H1 (cell line): ENCODE results near the gene XIRP1. TPM values are rescaled to one million over a fixed set of nuclear protein-coding genes. Genes with fewer than 3 reads are reported as not detected.

ENCODE experiments used
- CTCF ChIA-PET: fragments of 300-600 bp; sonication (Branson Sonifier 250); formaldehyde crosslinking; loops from one replicate; lab custom pipeline; 2021; ENCODE audit not compliant: partially characterized antibody; lab: Charles Lee
- POLR2A ChIA-PET: fragments of 300-600 bp; sonication (Branson Sonifier 250); formaldehyde crosslinking; loops from one replicate; lab custom pipeline; 2021; ENCODE audit warnings: inconsistent platforms; ENCODE audit not compliant: partially characterized antibody; lab: Charles Lee
- DNase-seq, 2 experiments: peaks; one replicate each; pipeline versions ENCODE4 v3.0.0 to v3.0.0-alpha.2; 2010 to 2022; ENCODE audit warnings: low spot score in 2 of 2, low read depth in 1 of 2, mixed read lengths in 1 of 2
- FAIRE-seq: peaks from 2 replicates; lab custom pipeline; 2011; peaks lifted over from hg19 to GRCh38; lab: Jason Lieb, UNC
- H2AFZ ChIP-seq: 2 replicates; pipeline ENCODE4 v1.8.1; 2012; ENCODE audit warnings: low read length, inconsistent platforms
- H2AK5ac ChIP-seq: 2 replicates; pipeline ENCODE4 v1.6.1; 2013; ENCODE audit warnings: low read depth, low read length
- H2BK120ac ChIP-seq: replicated peaks from 2 replicates; pipeline ENCODE3; 2013; ENCODE audit warnings: low read depth, low read length, inconsistent platforms
- H2BK12ac ChIP-seq: 2 replicates; pipeline ENCODE4 v1.6.1; 2013; ENCODE audit warnings: low read depth, low read length
- H2BK15ac ChIP-seq: 2 replicates; pipeline ENCODE4 v1.6.1; 2013; ENCODE audit warnings: low read length
- H2BK20ac ChIP-seq: 2 replicates; pipeline ENCODE4 v1.6.1; 2013; ENCODE audit warnings: low read length
- H2BK5ac ChIP-seq: 2 replicates; pipeline ENCODE4 v1.6.1; 2013; ENCODE audit warnings: low read depth, low read length
- H3K14ac ChIP-seq: 2 replicates; pipeline ENCODE4 v1.6.1; 2013; ENCODE audit warnings: inconsistent platforms; ENCODE audit not compliant: insufficient read length
- H3K18ac ChIP-seq: 2 replicates; pipeline ENCODE4 v1.6.1; 2013; ENCODE audit warnings: low read length; ENCODE audit errors: extremely low read depth
- H3K23ac ChIP-seq: 2 replicates; pipeline ENCODE4 v1.6.1; 2013; ENCODE audit warnings: inconsistent platforms; ENCODE audit not compliant: insufficient read length
- H3K23me2 ChIP-seq: 2 replicates; pipeline ENCODE4 v1.6.1; 2013; ENCODE audit warnings: low read depth, low read length
- H3K27ac ChIP-seq: 2 replicates; pipeline ENCODE4 v1.6.1; 2011; ENCODE audit warnings: low read depth, low read length, inconsistent platforms
- H3K27me3 ChIP-seq, 4 experiments: replicated peaks in 1 of 4; 1 replicate in 1 of 4; 2 replicates in 3 of 4; pipeline versions ENCODE4 v1.6.1 to v1.8.1; 2011 to 2013; ENCODE audit warnings: low read length in 3 of 4, mild to moderate bottlenecking in 3 of 4, inconsistent platforms in 2 of 4, mixed read lengths in 2 of 4, moderate library complexity in 1 of 4; ENCODE audit not compliant: control insufficient read depth in 3 of 4, insufficient read depth in 3 of 4; ENCODE audit errors: extremely low read depth in 1 of 4
- H3K36me3 ChIP-seq, 4 experiments: 2 replicates each; pipeline versions ENCODE4 v1.6.1 to v1.8.1; 2011 to 2013; ENCODE audit warnings: mild to moderate bottlenecking in 4 of 4, low read length in 3 of 4, moderate library complexity in 2 of 4, control low read depth in 1 of 4, inconsistent platforms in 1 of 4; ENCODE audit not compliant: insufficient read depth in 4 of 4, control insufficient read depth in 2 of 4
- H3K4ac ChIP-seq: replicated peaks from 2 replicates; pipeline ENCODE3; 2013; ENCODE audit warnings: low read length, low read depth, mixed read lengths, inconsistent platforms; ENCODE audit not compliant: insufficient read length
- H3K4me1 ChIP-seq, 4 experiments: replicated peaks in 1 of 4; 1 replicate in 1 of 4; 2 replicates in 3 of 4; pipeline versions ENCODE4 v1.6.1 to v1.8.1; 2011 to 2013; ENCODE audit warnings: low read length in 3 of 4, inconsistent platforms in 2 of 4, mixed read lengths in 1 of 4; ENCODE audit not compliant: insufficient read depth in 4 of 4, control insufficient read depth in 3 of 4
- H3K4me2 ChIP-seq, 2 experiments: 2 replicates each; pipeline versions ENCODE4 v1.6.1 to v1.8.1; 2011 to 2013; ENCODE audit warnings: low read depth in 2 of 2, low read length in 2 of 2, control low read depth in 1 of 2, inconsistent platforms in 1 of 2, mild to moderate bottlenecking in 1 of 2; ENCODE audit not compliant: insufficient read depth in 1 of 2
- H3K4me3 ChIP-seq, 4 experiments: fragments of 200-600, 300-600 bp in 1 of 4; sonication (generic), shearing (Covaris generic), sonication (Bioruptor Twin) in 1 of 4; 2 replicates each; pipeline versions ENCODE4 v1.5.1 to v1.8.1; 2011 to 2016; ENCODE audit warnings: low read length in 4 of 4, low read depth in 3 of 4, control low read depth in 2 of 4, inconsistent platforms in 2 of 4, mild to moderate bottlenecking in 2 of 4, mixed read lengths in 1 of 4, moderate library complexity in 1 of 4; ENCODE audit not compliant: insufficient read depth in 2 of 4; ENCODE audit errors: extremely low read depth in 1 of 4
- H3K56ac ChIP-seq: replicated peaks from 2 replicates; pipeline ENCODE3; 2013; ENCODE audit warnings: low read depth, mild to moderate bottlenecking, mixed read lengths, low read length, inconsistent platforms; ENCODE audit not compliant: insufficient read length
- H3K79me1 ChIP-seq: 2 replicates; pipeline ENCODE4 v1.6.1; 2013; ENCODE audit warnings: low read depth, low read length, control low read depth
- H3K79me2 ChIP-seq, 2 experiments: 2 replicates each; pipeline versions ENCODE4 v1.6.1 to v1.8.1; 2012 to 2013; ENCODE audit warnings: low read length in 2 of 2, mild to moderate bottlenecking in 2 of 2, inconsistent platforms in 1 of 2; ENCODE audit not compliant: insufficient read depth in 2 of 2, control insufficient read depth in 1 of 2
- H3K9ac ChIP-seq, 4 experiments: replicated peaks in 1 of 4; 1 replicate in 1 of 4; 2 replicates in 3 of 4; pipeline versions ENCODE4 v1.6.1 to v1.8.1; 2011 to 2013; ENCODE audit warnings: low read depth in 3 of 4, low read length in 3 of 4, control low read depth in 2 of 4, mild to moderate bottlenecking in 2 of 4, moderate library complexity in 2 of 4, inconsistent platforms in 1 of 4; ENCODE audit errors: extremely low read depth in 1 of 4
- H3K9me3 ChIP-seq, 2 experiments: 2 replicates each; pipeline versions ENCODE4 v1.6.1 to v1.8.1; 2012 to 2013; ENCODE audit warnings: mild to moderate bottlenecking in 2 of 2, moderate library complexity in 2 of 2, control low read depth in 1 of 2, inconsistent platforms in 1 of 2, low read depth in 1 of 2, low read length in 1 of 2, mixed read lengths in 1 of 2; ENCODE audit not compliant: insufficient read depth in 2 of 2
- H4K20me1 ChIP-seq, 2 experiments: replicated peaks in 1 of 2; 2 replicates each; pipeline versions ENCODE3 to v1.8.1; 2011 to 2013; ENCODE audit warnings: inconsistent platforms in 2 of 2, low read length in 2 of 2, mild to moderate bottlenecking in 1 of 2; ENCODE audit not compliant: insufficient read depth in 2 of 2, control insufficient read depth in 1 of 2
- H4K5ac ChIP-seq: 2 replicates; pipeline ENCODE4 v1.6.1; 2013; ENCODE audit warnings: low read length, low read depth, mixed read lengths, inconsistent platforms; ENCODE audit not compliant: insufficient read length
- H4K8ac ChIP-seq: 2 replicates; pipeline ENCODE4 v1.8.0; 2013; ENCODE audit warnings: mild to moderate bottlenecking, moderate library complexity, low read length, inconsistent platforms; ENCODE audit not compliant: insufficient read depth; ENCODE audit errors: extremely low read depth
- H4K91ac ChIP-seq: replicated peaks from 2 replicates; pipeline ENCODE3; 2013; ENCODE audit warnings: low read length, mixed read lengths, inconsistent platforms; ENCODE audit not compliant: insufficient read length
- BACH1 ChIP-seq: IDR thresholded peaks from 2 replicates; pipeline ENCODE4 v1.6.1; 2012; ENCODE audit warnings: low read length, improper control_type of control experiment
- CBX5 ChIP-seq: fragments of 300-800, 300-1000 bp; sonication (generic); IDR thresholded peaks from 2 replicates; pipeline ENCODE4 v1.7.1; 2016; ENCODE audit warnings: antibody characterized with exemption, low read length, low read depth
- CBX8 ChIP-seq: fragments of 300-800, 300-1000 bp; sonication (generic); IDR thresholded peaks from 2 replicates; pipeline ENCODE4 v1.7.1; 2016; ENCODE audit warnings: low read depth, low read length, borderline replicate concordance
- CEBPB ChIP-seq: IDR thresholded peaks from 2 replicates; pipeline ENCODE4 v1.6.1; 2012; ENCODE audit warnings: low read depth, low read length
- CHD2 ChIP-seq: IDR thresholded peaks from 2 replicates; pipeline ENCODE4 v1.6.1; 2012; ENCODE audit warnings: low read length, improper control_type of control experiment
- GABPA ChIP-seq: IDR thresholded peaks from 2 replicates; pipeline ENCODE4 v1.6.1; 2011; ENCODE audit warnings: mild to moderate bottlenecking, low read length, moderate library complexity, borderline replicate concordance; ENCODE audit not compliant: insufficient read depth
- HDAC6 ChIP-seq: IDR thresholded peaks from one replicate; pipeline ENCODE4 v1.7.1; 2012; ENCODE audit warnings: low read depth, mild to moderate bottlenecking, inconsistent platforms, low read length, moderate library complexity
- JUND ChIP-seq: IDR thresholded peaks from 2 replicates; pipeline ENCODE4 v1.6.1; 2011; ENCODE audit warnings: mild to moderate bottlenecking, improper control_type of control experiment, low read length
- KDM4A ChIP-seq: IDR thresholded peaks from one replicate; pipeline ENCODE4 v1.7.1; 2012; ENCODE audit warnings: low read depth, mild to moderate bottlenecking, moderate library complexity, low read length, inconsistent platforms; ENCODE audit not compliant: severe bottlenecking
- KDM5A ChIP-seq: fragments of 200-600 bp; IDR thresholded peaks from 2 replicates; pipeline ENCODE4 v1.7.1; 2012; ENCODE audit warnings: mild to moderate bottlenecking, low read length, inconsistent platforms, mixed read lengths
- MAFK ChIP-seq: IDR thresholded peaks from 2 replicates; pipeline ENCODE4 v1.6.1; 2012; ENCODE audit warnings: low read depth, mild to moderate bottlenecking, improper control_type of control experiment, low read length
- NANOG ChIP-seq: IDR thresholded peaks from 2 replicates; pipeline ENCODE4 v1.6.1; 2011; ENCODE audit warnings: low read length, low read depth, mild to moderate bottlenecking, inconsistent platforms; ENCODE audit not compliant: insufficient read depth, poor library complexity, severe bottlenecking
- RBBP5 ChIP-seq: IDR thresholded peaks from 2 replicates; pipeline ENCODE4 v1.7.1; 2012; ENCODE audit warnings: low read depth, mild to moderate bottlenecking, inconsistent platforms, low read length, moderate library complexity, borderline replicate concordance
- SUZ12 ChIP-seq: fragments of 200-600 bp; sonication (generic); IDR thresholded peaks from 2 replicates; pipeline ENCODE4 v1.6.1; 2012; ENCODE audit warnings: mild to moderate bottlenecking, inconsistent platforms, low read length, moderate library complexity, mixed read lengths
- TAF7 ChIP-seq: optimal IDR thresholded peaks from 2 replicates; pipeline ENCODE3; 2011; ENCODE audit warnings: low read depth, mild to moderate bottlenecking, inconsistent platforms, low read length, moderate library complexity, borderline replicate concordance
- WGBS, 2 experiments: shearing (Covaris generic) in 1 of 2; methylation state at CpG; one replicate each; pipeline versions ENCODE4 v1.1.6 to v1.1.7; 2013 to 2015; ENCODE audit warnings: low lambda C conversion rate in 2 of 2, mixed read lengths in 2 of 2, inconsistent platforms in 1 of 2, low coverage in 1 of 2, missing lambda C conversion rate in 1 of 2; ENCODE audit not compliant: insufficient replicate concordance in 2 of 2, insufficient coverage in 1 of 2, insufficient read length in 1 of 2; ENCODE audit errors: extremely low coverage in 1 of 2, missing lambda C conversion rate in 1 of 2; 5-methylcytosine and 5-hydroxymethylcytosine counted together
- polyA plus RNA-seq, 7 experiments: library from polyadenylated mRNA; depleted of rRNA in 3 of 7; stranded (reverse) in 5 of 7; unstranded in 2 of 7; fragments of >200 nt in 5 of 7; fragments of 200-250 nt in 2 of 7; gene quantifications; 1 replicate in 5 of 7; 2 replicates in 1 of 7; 4 replicates in 1 of 7; pipeline versions ENCODE4 v1.2.1 to v1.2.3, GENCODE V29; 2011 to 2013; ENCODE audit warnings: missing spikeins in 2 of 7, mixed read lengths in 2 of 7
- total RNA-seq: library from RNA; stranded (reverse); fragmentation: NEBNext Ultra II Directional; extraction: Animal tissue kit (Norgen Biotek cat#: 25700); gene quantifications from 2 replicates; pipeline ENCODE4 v1.2.1, GENCODE V29; 2021

XIRP1 gene
- total and polyA plus RNA-seq, 2 of the 8 experiments (the other 6 are each of a cell fraction or from before 2014, with no cell fraction given), result not detected

- H2BK120ac ChIP-seq, result no peak overlapping the region
- H3K4ac ChIP-seq, result no peak overlapping the region
- H3K9ac ChIP-seq, result no peak overlapping the region
- H3K23ac ChIP-seq, result no peak overlapping the region
- H3K27me3 ChIP-seq, result no peaks in the 10 kb centered on the region; a peak in 1 of 7 replicates
- CTCF ChIA-PET, result no interaction called here
- no peaks in the 10 kb centered on the region for H3K79me1 ChIP-seq
- no peak overlapping the region for H2AFZ ChIP-seq
- H3K27ac ChIP-seq, result no peak overlapping the region
- H4K5ac ChIP-seq, result no peak overlapping the region
- no peak overlapping the region for H2BK15ac ChIP-seq
- no peaks in the 10 kb centered on the region for H3K9me3 ChIP-seq
- H3K36me3 ChIP-seq, result no peaks in the 10 kb centered on the region
- H3K4me1 ChIP-seq, result no peaks in the 10 kb centered on the region
- H3K18ac ChIP-seq, result no peak overlapping the region
- H3K4me2 ChIP-seq, result no peak overlapping the region
- WGBS, 2 experiments, result 84% methylated on average over 2 of the region's 2 CpGs; no CpG with 5 or more reads in 1 of the 2 experiments
- H3K23me2 ChIP-seq, result no peaks in the 10 kb centered on the region
- H3K79me2 ChIP-seq, result no peaks in the 10 kb centered on the region
- H4K91ac ChIP-seq, result no peak overlapping the region
- DNase-seq, result no peak
- FAIRE-seq, result no peak
- no peak overlapping the region for H3K14ac ChIP-seq
- no peak overlapping the region for H2BK20ac ChIP-seq
- H3K56ac ChIP-seq, result no peak overlapping the region
- no peak overlapping the region for H2AK5ac ChIP-seq
- H2BK5ac ChIP-seq, result no peak overlapping the region
- no peaks in the 10 kb centered on the region for H4K20me1 ChIP-seq
- no peak overlapping the region for H4K8ac ChIP-seq
- no peak overlapping the region for H2BK12ac ChIP-seq
- POLR2A ChIA-PET, result no interaction called here
- H3K4me3 ChIP-seq, result no peak overlapping the region
- TF ChIP-seq CHD2 (no peak), BACH1 (no peak), TAF7 (no peak), CEBPB (no peak), GABPA (no peak), RBBP5 (no peak), CBX5 (no peak), NANOG (no peak), KDM5A (no peak), CBX8 (no peak), MAFK (no peak), HDAC6 (no peak), JUND (no peak), SUZ12 (no peak), KDM4A (no peak)
These were observed 30.5 kb upstream of the XIRP1 start for GRCh38 chr3:39222939-39223338.
